Mesodermal cell (in vitro differentiated cells): Measurements from ENCODE around the gene INPP4B.

Experiments used
- H3K27ac ChIP-seq: 2 replicates; pipeline ENCODE4 v1.7.0; 2013; ENCODE audit warnings: mild to moderate bottlenecking, low read depth, low read length, moderate library complexity; ENCODE audit not compliant: severe bottlenecking
- H3K36me3 ChIP-seq: 2 replicates; pipeline ENCODE4 v1.7.1; 2013; ENCODE audit warnings: mild to moderate bottlenecking, low read length, moderate library complexity; ENCODE audit not compliant: control insufficient read depth, insufficient read depth
- H3K4me1 ChIP-seq: one replicate; pipeline ENCODE4 v1.7.1; 2013; ENCODE audit warnings: mild to moderate bottlenecking, low read length; ENCODE audit not compliant: insufficient read depth, control insufficient read depth, poor library complexity, severe bottlenecking
- H3K4me3 ChIP-seq: 2 replicates; pipeline ENCODE4 v1.7.0; 2013; ENCODE audit warnings: low read length, control low read depth, mild to moderate bottlenecking; ENCODE audit not compliant: insufficient read depth, poor library complexity, severe bottlenecking; ENCODE audit errors: extremely low read depth
- H3K9me3 ChIP-seq: 2 replicates; pipeline ENCODE4 v1.7.1; 2013; ENCODE audit warnings: mild to moderate bottlenecking, low read length, moderate library complexity; ENCODE audit not compliant: control insufficient read depth
- WGBS, 2 experiments: methylation state at CpG; one replicate each; pipeline ENCODE4 v1.1.5; 2013; ENCODE audit warnings: missing lambda C conversion rate in 2 of 2; ENCODE audit not compliant: insufficient coverage in 2 of 2; 5-methylcytosine and 5-hydroxymethylcytosine counted together

INPP4B gene

DNA sequence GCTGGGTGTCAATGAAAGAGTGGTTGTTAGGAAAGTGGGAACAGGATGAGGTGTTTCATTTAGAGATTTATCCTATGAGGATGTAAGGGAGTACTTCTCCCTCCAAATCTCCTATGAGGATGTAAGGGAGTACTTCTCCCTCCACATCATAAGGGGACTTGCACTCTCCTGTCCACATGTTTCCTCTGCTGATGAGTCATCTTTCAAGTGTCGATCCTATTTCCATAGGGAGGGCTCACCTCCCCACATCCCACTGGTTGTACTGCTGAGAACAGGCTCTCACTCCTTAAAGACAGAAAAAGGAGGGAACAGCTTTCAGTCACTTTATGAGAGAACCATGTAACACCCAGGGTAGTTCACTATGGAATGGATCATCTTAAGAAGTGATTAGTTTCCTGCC is 65.0 kb downstream of the INPP4B start:
- no CpG with 5 or more reads among the region's 1 CpG for WGBS, 2 experiments
- no peak overlapping the region for H3K4me3 ChIP-seq

DNA sequence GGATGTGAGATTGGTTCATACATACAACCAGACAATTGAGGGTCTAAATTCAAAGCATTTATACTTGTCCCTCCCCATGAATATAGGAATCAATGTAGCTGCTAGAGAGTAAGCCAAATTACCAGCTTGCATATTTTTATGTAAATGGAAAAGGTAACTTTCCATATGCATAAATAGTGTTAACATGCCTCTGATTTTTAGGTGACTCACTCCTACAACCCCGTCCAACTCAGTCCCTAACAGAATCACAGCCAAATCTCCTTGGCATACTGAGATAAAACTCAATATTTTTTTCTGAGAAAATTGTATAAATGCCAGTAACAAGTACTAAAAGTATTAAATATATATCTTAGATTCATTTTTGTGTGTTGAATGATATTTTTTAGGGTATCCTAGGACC is 67.2 kb downstream of the INPP4B start:
- H3K4me1 ChIP-seq = no peaks in the 10 kb centered on the region
- no peak overlapping the region for H3K4me3 ChIP-seq
- H3K36me3 ChIP-seq = no peaks in the 10 kb centered on the region
- no peaks in the 10 kb centered on the region for H3K9me3 ChIP-seq
- no peak overlapping the region for H3K27ac ChIP-seq
- no CpG with 5 or more reads among the region's 1 CpG for WGBS, 2 experiments

More for the DNA sequence above, 65.0 kb downstream of the INPP4B start:
- H3K4me1 ChIP-seq = peaks cover 7% of the 10 kb centered on the region
- H3K27ac ChIP-seq = no peak overlapping the region
- H3K36me3 ChIP-seq = no peaks in the 10 kb centered on the region
- no peaks in the 10 kb centered on the region for H3K9me3 ChIP-seq

DNA sequence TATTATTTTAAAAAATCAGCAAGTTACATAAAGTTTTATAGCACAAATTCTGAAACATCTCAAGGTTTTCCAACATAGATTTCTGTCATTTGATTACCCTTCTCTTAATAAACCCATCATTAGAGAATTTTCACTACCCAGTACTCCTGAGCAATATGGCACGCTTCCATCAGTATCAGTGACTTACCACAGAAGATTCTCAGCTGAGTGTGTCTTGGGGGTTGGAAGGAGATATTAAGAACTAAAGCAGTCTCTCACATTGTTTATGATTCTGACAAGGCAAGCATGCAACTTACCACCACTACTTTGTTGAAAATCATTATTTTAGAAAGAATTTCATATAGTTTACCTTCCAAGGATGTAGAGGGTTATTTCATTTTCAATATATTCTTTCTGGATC is 67.7 kb downstream of the INPP4B start:
- Histone ChIP-seq H3K4me3 (no peak overlapping the region), H3K4me1 (no peaks in the 10 kb centered on the region), H3K36me3 (no peaks in the 10 kb centered on the region), H3K9me3 (no peaks in the 10 kb centered on the region), H3K27ac (no peak overlapping the region)
- no CpG with 5 or more reads among the region's 1 CpG for whole genome bisulfite sequencing, 2 experiments

DNA sequence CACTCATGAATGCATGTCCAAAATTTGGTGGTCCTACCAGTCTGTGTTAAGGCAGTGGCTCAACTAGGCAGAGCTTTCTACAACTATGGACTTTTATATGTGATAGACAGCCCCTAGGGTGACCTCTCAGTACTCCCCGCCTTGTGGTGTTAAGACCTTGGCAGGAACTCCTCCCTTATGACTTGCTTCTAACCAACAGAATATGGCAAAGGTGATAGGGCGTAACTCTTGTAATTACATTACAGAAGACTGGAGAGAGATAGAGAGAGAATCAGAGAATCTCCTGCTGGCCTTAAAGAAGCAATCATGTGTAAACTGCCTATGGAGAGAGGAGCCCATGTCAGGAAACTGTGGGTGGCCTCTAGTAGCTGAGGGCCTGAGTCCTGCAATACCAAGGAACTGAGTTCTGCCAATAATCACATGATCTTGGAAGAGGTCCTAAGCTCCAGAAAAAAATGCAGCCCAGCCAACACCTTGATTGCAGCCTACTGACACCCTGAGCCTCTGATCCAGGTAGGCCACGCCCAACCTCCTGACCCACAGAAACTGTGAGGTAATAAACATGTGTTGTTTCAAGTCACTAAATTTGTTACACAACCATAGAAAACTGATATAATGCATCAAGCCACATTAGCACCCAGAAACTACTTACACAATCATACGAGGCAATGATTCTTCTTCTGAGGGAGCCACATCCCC is 68.9 kb downstream of the INPP4B start:
- H3K4me1 ChIP-seq = no peaks in the 10 kb centered on the region
- WGBS, 2 experiments = 83 to 100% methylated on average over 1 to 3 of the region's 4 CpGs
- H3K27ac ChIP-seq = no peak overlapping the region
- H3K36me3 ChIP-seq = no peaks in the 10 kb centered on the region
- no peaks in the 10 kb centered on the region for H3K9me3 ChIP-seq
- no peak overlapping the region for H3K4me3 ChIP-seq

DNA sequence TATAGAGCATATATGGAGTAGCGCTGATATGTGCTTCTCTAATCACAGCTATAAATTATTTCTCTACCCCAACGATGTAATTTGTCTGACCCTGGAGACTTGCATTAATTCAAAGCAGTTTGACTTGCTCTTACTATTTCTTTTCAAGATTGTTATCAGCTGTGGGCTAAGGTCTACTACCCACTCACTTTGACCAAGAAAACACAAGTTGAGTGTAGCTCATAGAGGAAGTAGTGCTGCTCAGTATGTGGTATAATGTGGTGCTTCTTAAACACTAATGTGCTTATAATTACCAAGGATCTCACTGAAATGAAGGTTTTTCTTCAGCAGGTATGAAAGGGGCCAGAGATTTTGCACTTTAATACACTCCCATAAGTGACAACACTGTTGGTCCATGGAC is 70.1 kb downstream of the INPP4B start:
- WGBS, 2 experiments = 80% methylated on average over 1 of the region's 2 CpGs; no CpG with 5 or more reads in 1 of the 2 experiments
- Histone ChIP-seq H3K4me3 (no peak overlapping the region), H3K36me3 (no peaks in the 10 kb centered on the region), H3K4me1 (no peaks in the 10 kb centered on the region), H3K9me3 (no peaks in the 10 kb centered on the region), H3K27ac (no peak overlapping the region)

DNA sequence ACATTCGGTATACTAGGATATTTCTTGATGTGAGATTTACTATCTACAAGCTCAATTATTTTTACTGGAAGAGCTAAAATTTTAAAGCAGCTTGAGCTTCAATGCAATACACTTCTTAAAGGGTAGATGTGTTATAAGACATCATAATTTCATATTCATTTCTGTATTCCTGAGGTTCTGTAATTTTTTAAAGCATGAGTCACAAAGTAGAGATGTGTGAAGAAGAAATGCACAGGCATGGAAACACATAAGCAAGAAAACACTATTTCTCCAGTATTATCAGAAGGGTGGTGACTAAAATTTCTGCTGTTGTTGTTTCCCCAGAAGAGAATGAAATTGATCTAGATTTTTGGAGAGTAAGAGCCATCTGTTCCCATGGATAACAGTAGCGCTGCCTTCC is 72.6 kb downstream of the INPP4B start:
- H3K4me3 ChIP-seq = no peak overlapping the region
- WGBS, 2 experiments = no CpG with 5 or more reads among the region's 2 CpGs

DNA sequence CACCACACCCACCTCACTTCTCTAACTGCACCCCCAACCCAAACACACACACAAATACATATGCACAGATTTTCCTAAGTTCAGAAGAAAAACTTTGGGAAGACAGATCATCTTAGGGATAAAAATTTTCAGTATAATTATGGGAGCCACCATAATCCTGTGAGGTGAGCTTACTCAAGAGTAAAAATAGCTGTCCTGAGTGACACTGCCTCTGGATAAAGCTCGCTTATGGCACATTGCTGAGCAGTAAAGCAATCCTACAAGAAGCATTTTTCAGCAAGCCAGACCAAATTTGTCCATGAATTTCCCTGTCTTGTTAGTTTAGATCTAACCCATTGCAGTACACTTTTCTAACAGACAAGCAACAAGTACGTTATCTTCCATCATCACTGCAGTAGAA is 83.8 kb downstream of the INPP4B start:
- H3K4me1 ChIP-seq = no peaks in the 10 kb centered on the region
- no peaks in the 10 kb centered on the region for H3K36me3 ChIP-seq
- H3K9me3 ChIP-seq = no peaks in the 10 kb centered on the region
- H3K4me3 ChIP-seq = no peak overlapping the region
- 93 to 95% methylated on average over 1 of the region's 2 CpGs for WGBS, 2 experiments
- no peak overlapping the region for H3K27ac ChIP-seq

More for the DNA sequence above, 72.6 kb downstream of the INPP4B start:
- H3K36me3 ChIP-seq = no peaks in the 10 kb centered on the region
- H3K9me3 ChIP-seq = no peaks in the 10 kb centered on the region
- no peak overlapping the region for H3K27ac ChIP-seq
- H3K4me1 ChIP-seq = no peaks in the 10 kb centered on the region

DNA sequence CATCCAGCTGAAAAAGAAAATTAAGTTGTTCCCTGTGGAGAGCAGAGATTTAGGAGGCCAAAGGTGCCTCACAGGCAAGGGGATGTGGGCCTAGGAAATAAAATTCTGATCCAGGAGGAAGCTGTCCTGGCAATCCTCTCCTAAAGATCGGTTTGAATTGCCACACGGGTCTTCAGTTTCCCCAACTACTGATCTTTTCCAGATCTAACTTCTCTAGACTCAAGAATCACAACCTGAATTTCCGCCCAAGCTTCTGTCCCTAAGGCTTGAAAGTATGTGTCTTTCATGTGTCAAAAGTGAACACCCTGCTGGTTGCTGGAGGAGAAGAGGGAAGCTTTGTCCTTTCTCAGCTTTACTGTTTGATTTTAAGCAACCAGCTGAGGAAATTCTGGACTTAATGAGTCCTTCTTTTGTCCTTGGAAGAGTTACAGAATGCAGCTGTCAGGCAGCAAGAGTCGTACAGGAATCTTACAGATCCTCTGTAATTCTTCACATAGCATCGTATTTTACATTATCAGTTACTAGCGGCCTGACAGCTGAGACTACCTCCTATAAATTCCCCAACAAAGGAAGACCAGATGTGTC is 93.8 kb downstream of the INPP4B start:
- Histone ChIP-seq H3K27ac (peak overlapping the region; percentile 71), H3K4me3 (no peak overlapping the region)
- WGBS, 2 experiments = 71 to 87% methylated on average over 4 to 5 of the region's 6 CpGs

DNA sequence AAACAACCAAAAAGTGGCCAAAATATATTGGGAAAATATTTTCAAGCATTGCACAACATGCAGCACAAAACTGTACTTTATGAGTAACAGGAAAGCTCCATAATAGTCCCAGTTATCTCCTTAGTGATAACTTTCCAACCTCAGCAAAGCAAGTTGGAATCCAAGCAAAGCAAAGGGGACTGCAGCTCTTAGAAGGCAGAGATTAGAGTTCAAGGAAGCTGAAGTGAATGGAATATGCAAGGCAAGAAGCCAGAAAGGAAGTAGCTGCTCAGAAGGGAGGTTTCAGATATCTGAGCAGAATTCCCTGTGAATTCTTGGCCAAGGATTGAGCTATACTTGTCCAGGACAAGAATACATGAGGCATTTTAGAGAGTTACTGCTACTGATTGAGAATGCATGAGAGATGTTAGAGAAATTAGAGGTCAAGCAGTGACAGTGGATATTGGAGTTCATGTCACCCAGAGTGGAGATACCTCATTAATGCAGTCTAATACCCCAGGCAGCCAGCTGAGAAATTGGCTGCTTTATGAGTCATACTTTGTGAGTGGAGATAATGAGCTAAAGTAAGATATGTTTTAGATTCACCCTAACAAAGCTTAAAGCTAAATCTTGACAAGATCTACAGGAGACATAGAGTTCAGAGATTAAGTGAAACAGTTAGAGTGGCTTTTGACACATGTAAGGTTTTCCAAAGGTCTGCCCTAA is 102.8 kb downstream of the INPP4B start:
- Histone ChIP-seq H3K9me3 (no peaks in the 10 kb centered on the region), H3K4me1 (no peaks in the 10 kb centered on the region), H3K36me3 (no peaks in the 10 kb centered on the region), H3K4me3 (no peak overlapping the region), H3K27ac (peak overlapping the region; percentile 33)

More for the DNA sequence above, 93.8 kb downstream of the INPP4B start:
- Histone ChIP-seq H3K4me1 (no peaks in the 10 kb centered on the region), H3K9me3 (no peaks in the 10 kb centered on the region), H3K36me3 (no peaks in the 10 kb centered on the region)

DNA sequence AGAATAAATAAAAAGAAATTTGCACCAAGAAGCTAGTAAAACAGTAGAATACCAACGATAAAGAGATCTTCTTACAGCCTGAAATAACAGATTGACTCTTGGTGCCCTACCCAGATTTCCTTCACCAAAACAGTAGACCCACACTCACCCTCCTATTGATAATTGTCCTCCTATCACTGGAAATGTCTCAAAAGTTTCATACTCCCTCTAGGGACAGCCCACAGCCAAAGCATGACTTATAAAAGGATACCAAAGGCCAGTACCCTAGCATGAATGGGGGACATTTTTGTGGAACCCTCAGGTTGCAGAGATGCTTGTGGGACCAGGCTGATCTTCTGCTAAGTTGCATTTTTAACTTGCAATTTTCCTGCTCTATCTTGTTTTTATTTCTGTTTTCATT is 104.1 kb downstream of the INPP4B start:
- 100% methylated on average over 1 of the region's 1 CpG for WGBS, 2 experiments
- Histone ChIP-seq H3K27ac (no peak overlapping the region), H3K36me3 (no peaks in the 10 kb centered on the region), H3K4me1 (no peaks in the 10 kb centered on the region), H3K4me3 (no peak overlapping the region), H3K9me3 (no peaks in the 10 kb centered on the region)

DNA sequence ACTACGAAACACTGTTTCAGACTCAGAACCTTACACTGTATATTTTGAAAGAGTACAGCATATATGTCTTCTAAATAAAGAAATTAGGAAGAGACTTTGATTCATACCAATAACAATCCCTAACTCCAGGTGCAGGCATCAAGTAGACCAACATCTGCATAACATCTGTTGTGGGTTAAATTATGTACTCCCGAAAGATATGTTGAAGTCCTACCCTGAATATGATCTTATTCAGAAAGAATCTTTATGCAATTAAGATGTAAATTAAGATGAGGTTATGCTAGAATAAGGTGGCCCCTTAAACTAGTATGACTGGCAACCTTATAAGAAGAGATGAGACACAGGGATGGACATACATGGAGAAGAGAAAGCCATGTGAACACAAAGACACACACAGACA is 117.9 kb downstream of the INPP4B start:
- Histone ChIP-seq H3K9me3 (no peaks in the 10 kb centered on the region), H3K4me1 (no peaks in the 10 kb centered on the region), H3K27ac (no peak overlapping the region), H3K4me3 (no peak overlapping the region), H3K36me3 (no peaks in the 10 kb centered on the region)
- no CpG with 5 or more reads among the region's 2 CpGs for WGBS, 2 experiments
